ENCODE results near the gene TAS1R2.

DNA sequence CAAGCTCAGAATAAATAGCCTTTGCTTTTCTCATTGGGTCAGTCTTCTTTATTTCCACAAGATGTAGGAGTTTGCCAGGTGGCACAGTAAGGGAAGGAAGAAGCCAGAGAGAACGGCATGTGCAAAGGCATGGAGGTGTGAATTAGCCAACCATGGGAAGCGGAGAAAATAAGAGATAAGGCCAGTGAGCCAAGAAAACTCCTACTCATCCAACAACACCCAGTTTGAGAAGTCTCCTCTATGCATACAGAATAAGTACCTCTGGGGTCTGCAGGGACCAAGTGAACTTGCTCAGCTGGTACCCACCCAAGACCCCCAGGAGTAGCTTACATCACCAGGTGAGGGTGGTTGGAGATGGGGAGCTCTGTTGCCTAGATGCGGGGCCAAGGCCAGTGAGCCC is 66.7 kb downstream of the TAS1R2 start:
- TF ChIP-seq, protein P1, sequence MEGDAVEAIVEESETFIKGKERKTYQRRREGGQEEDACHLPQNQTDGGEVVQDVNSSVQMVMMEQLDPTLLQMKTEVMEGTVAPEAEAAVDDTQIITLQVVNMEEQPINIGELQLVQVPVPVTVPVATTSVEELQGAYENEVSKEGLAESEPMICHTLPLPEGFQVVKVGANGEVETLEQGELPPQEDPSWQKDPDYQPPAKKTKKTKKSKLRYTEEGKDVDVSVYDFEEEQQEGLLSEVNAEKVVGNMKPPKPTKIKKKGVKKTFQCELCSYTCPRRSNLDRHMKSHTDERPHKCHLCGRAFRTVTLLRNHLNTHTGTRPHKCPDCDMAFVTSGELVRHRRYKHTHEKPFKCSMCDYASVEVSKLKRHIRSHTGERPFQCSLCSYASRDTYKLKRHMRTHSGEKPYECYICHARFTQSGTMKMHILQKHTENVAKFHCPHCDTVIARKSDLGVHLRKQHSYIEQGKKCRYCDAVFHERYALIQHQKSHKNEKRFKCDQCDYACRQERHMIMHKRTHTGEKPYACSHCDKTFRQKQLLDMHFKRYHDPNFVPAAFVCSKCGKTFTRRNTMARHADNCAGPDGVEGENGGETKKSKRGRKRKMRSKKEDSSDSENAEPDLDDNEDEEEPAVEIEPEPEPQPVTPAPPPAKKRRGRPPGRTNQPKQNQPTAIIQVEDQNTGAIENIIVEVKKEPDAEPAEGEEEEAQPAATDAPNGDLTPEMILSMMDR (IDR thresholded peaks at IDR 0.05), result no peak
- TF ChIP-seq POLR2AphosphoS5 (IDR thresholded peaks at IDR 0.05; ENCODE audit: insufficient read depth in 1 of 2, low read depth in 1 of 2), result no peak
